GM12874 (cell line): ENCODE data around the gene SLC25A44.

Experiments used
- CTCF ChIP-seq: IDR thresholded peaks from 2 replicates; pipeline ENCODE4 v1.5.1; 2011; ENCODE audit warnings: low read depth, mild to moderate bottlenecking, control low read depth, low read length, moderate library complexity; ENCODE audit not compliant: insufficient read depth

The SLC25A44 gene

GRCh38 chr1:156191292-156191964 lies 2.5 kb upstream of the SLC25A44 start:
- no peak for TF ChIP-seq CTCF

GRCh38 chr1:156193208-156193487 lies 756 bp upstream of the SLC25A44 start:
- no peak for TF ChIP-seq CTCF

GRCh38 chr1:156194300-156194652 lies 372 bp downstream of the SLC25A44 start:
- TF ChIP-seq CTCF = no peak

- no peak for TF ChIP-seq CTCF
Measured at GRCh38 chr1:156195853-156196252, 1.9 kb downstream of the SLC25A44 start.

- no peak for TF ChIP-seq CTCF
Measured at GRCh38 chr1:156196445-156196844, 2.5 kb downstream of the SLC25A44 start.

GRCh38 chr1:156198831-156199349 lies 5.0 kb downstream of the SLC25A44 start:
- TF ChIP-seq CTCF = no peak

GRCh38 chr1:156200044-156200443 lies 6.1 kb downstream of the SLC25A44 start:
- no peak for TF ChIP-seq CTCF
